ENCODE measurements around the gene TMEM184B. TPM values are rescaled to one million over a fixed set of nuclear protein-coding genes. Genes with fewer than 3 reads are reported as not detected.

The TMEM184B gene
- total RNA-seq, 4 donors from 2014 or later, result 25.4 to 40.7 (median 31.2) TPM

DNA sequence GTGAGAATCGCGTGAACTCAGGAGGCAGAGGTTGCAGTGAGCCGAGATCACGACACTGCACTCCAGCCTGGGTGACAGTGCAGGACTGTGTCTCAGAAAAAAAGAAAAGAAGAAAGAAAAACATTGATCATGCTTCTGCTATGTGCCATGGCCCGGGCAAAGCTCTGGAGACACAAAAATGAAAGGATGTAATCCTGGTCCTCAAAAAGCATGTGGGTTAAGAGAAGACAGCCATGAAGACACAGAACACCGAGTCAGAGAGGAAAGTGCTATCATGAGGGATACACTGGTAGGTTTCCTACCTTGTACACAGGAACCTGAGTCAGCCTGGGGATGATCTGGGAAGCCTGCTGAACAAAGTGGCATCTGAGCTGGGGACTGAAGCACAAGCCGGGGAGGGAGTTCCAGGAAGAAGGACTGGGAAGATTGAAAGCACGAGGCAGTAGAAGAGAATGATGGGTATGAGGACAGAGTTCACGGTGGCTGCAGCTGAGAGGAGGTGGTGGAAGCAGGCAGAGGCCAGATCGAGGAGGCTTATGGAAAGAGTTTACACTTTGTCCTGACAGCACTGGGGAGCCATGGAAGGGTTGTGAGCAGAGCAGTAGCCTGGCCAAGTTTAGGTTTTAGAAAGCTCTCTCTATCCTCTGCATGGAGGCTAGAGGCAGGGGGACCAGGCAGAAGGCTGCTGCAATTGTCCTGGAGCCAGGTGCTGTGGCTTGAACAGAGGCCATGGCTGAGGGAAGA is 80.9 kb downstream of the TMEM184B start:
- H3K27ac ChIP-seq, result peak overlapping the region in 3 of 4 donors; percentile 20 to 75 (median 67)
- intact Hi-C loops (cut with DNase I; ENCODE audit: low total_unique reads), result loop anchor here (1.0 kb wide), 1 partner anchor 16 kb away; no protein-coding TSS in a partner anchor
- peaks cover 16 to 31% of the 10 kb centered on the region in 2 donors for H3K4me1 ChIP-seq
- H3K36me3 ChIP-seq, result no peaks in the 10 kb centered on the region
- no peak for ATAC-seq
- H3K27me3 ChIP-seq, result no peaks in the 10 kb centered on the region
- no peak for DNase-seq
- no peaks in the 10 kb centered on the region for H3K9me3 ChIP-seq
- TF ChIP-seq, protein P1, sequence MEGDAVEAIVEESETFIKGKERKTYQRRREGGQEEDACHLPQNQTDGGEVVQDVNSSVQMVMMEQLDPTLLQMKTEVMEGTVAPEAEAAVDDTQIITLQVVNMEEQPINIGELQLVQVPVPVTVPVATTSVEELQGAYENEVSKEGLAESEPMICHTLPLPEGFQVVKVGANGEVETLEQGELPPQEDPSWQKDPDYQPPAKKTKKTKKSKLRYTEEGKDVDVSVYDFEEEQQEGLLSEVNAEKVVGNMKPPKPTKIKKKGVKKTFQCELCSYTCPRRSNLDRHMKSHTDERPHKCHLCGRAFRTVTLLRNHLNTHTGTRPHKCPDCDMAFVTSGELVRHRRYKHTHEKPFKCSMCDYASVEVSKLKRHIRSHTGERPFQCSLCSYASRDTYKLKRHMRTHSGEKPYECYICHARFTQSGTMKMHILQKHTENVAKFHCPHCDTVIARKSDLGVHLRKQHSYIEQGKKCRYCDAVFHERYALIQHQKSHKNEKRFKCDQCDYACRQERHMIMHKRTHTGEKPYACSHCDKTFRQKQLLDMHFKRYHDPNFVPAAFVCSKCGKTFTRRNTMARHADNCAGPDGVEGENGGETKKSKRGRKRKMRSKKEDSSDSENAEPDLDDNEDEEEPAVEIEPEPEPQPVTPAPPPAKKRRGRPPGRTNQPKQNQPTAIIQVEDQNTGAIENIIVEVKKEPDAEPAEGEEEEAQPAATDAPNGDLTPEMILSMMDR (IDR thresholded peaks at IDR 0.05 in 4 of 5, conservative IDR thresholded peaks at IDR 0.05 in 1 of 5), result no peak
- no peak for TF ChIP-seq POLR2A (IDR thresholded peaks at IDR 0.05)
- H3K4me3 ChIP-seq, result no peak overlapping the region
- in situ Hi-C loops (cut with MboI; ENCODE audit: low sequenced_read_pairs in 4 of 4), result no loop called here

DNA sequence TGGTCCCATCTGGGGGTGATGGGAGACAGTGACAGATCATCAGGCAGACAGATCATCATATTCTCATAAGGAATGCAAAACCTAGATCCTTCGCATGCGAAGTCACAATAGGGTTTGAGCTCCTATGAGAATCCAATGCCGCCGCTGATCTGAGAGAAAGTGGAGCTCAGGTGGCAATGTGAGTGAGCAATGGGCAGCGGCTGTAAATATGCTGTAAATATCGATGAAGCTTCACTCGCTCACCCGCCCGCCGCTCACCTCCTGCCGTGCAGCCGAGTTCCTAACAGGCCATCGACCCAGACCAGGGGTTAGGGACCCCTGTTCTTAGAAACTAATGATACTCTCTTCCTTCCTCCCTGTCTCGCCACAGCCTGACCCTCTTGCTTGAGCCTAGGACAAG is 81.8 kb downstream of the TMEM184B start:
- H3K36me3 ChIP-seq, result no peaks in the 10 kb centered on the region
- TF ChIP-seq POLR2A (IDR thresholded peaks at IDR 0.05), result no peak
- H3K4me3 ChIP-seq, result no peak overlapping the region
- peaks cover 23 to 36% of the 10 kb centered on the region in 2 donors for H3K4me1 ChIP-seq
- no peak overlapping the region for H3K27ac ChIP-seq
- ATAC-seq (no peak), DNase-seq (no peak)
- no peaks in the 10 kb centered on the region for H3K27me3 ChIP-seq
- H3K9me3 ChIP-seq, result no peaks in the 10 kb centered on the region
- in situ Hi-C loops (cut with MboI; ENCODE audit: low sequenced_read_pairs in 4 of 4) (no loop called here), intact Hi-C loops (cut with DNase I; ENCODE audit: low total_unique reads) (no loop called here)

DNA sequence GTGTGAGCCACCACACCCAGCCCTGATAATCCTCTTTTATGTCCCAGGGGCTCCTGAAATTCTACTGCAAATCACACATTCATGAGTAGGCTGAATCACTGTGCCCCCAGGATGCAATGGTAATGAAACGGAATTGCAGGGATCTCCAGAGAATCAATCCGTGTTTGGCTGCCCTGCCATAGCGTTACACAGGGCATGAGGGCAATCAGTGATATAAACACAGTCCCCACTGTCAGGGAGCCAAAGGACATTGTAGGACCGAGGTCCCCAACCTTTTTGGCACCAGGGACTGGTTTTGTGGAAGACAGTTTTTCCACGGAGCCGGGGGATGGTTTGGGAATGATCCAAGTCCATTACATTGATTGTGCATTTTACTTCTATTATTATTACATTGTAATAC is 82.2 kb downstream of the TMEM184B start:
- Histone ChIP-seq H3K27me3 (no peaks in the 10 kb centered on the region), H3K4me3 (no peak overlapping the region), H3K4me1 (peaks cover 23 to 36% of the 10 kb centered on the region in 2 donors), H3K36me3 (no peaks in the 10 kb centered on the region), H3K27ac (no peak overlapping the region), H3K9me3 (no peaks in the 10 kb centered on the region)
- DNase-seq (no peak), ATAC-seq (no peak)
- in situ Hi-C loops (cut with MboI; ENCODE audit: low sequenced_read_pairs in 4 of 4) (no loop called here), intact Hi-C loops (cut with DNase I; ENCODE audit: low total_unique reads) (no loop called here)
- no peak for TF ChIP-seq POLR2A (IDR thresholded peaks at IDR 0.05)
- TF ChIP-seq, protein P1 (IDR thresholded peaks at IDR 0.05 in 4 of 5, conservative IDR thresholded peaks at IDR 0.05 in 1 of 5), result no peak

DNA sequence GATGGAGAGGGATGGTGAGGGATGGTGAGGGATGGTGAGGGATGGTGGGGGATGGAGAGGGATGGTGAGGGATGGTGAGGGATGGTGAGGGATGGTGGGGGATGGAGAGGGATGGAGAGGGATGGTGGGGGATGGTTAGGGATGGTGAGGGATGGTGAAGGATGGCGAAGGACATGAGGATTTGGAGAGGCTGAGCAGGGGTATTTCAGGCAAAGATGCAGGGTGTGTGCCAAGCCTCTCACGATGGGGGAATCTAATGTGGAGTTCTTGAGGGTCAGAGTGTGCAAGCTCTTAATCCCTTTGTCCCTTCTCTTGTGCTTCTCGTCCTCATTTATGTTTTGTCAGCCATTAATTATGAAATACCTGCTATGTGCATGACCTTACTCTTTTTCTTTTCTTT is 83.7 kb downstream of the TMEM184B start:
- Histone ChIP-seq H3K27me3 (no peaks in the 10 kb centered on the region), H3K4me1 (peaks cover 23 to 41% of the 10 kb centered on the region in 2 donors), H3K4me3 (no peak overlapping the region), H3K27ac (no peak overlapping the region), H3K9me3 (no peaks in the 10 kb centered on the region), H3K36me3 (no peaks in the 10 kb centered on the region)
- in situ Hi-C loops (cut with MboI; ENCODE audit: low sequenced_read_pairs in 4 of 4) (no loop called here), intact Hi-C loops (cut with DNase I; ENCODE audit: low total_unique reads) (no loop called here)
- TF ChIP-seq, protein P1 (IDR thresholded peaks at IDR 0.05 in 4 of 5, conservative IDR thresholded peaks at IDR 0.05 in 1 of 5), result no peak
- TF ChIP-seq POLR2A (IDR thresholded peaks at IDR 0.05), result no peak
- DNase-seq (no peak), ATAC-seq (no peak)

DNA sequence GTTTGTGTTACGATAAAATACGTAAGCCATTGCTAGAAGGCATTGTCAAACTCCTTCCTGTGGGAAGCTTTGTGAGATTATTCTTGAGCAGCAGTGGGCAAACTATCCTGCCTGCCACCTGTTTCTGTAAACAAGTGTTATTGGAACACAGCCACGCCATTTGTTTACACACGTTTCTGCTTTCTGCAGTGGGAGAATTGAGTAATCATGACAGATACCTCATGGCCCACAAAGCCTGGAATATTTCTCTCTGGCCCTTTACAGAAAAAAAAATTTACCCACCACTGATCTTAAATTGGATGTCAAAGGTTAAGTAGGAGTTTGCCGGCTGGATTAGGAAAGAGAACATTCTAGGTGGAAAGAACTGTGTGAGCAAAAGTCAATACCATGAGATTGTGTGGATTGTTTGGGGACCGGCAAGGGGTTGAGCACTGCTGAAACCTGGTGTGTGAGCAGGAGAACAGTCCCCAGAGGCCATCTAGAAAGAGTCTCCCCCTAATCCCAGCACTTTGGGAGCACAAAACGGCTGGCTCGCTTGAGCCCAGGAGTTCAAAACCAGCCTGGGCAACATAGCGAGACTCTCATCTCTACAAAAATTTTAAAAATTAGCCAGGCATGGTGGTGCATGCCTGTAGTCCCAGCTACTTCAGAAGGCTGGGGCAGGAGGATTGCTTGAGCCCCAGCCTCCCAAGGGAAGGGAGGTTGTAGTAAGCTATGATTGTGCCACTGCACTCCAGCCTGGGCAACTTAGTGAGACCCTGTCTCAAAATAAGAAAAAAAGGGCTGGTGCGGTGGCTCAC is 85.2 kb downstream of the TMEM184B start:
- in situ Hi-C loops (cut with MboI; ENCODE audit: low sequenced_read_pairs in 4 of 4), result no loop called here
- TF ChIP-seq, protein P1 (IDR thresholded peaks at IDR 0.05 in 4 of 5, conservative IDR thresholded peaks at IDR 0.05 in 1 of 5), result no peak
- peak in 1 of 2 donors; percentile 68 for TF ChIP-seq POLR2A (IDR thresholded peaks at IDR 0.05)

More for the DNA sequence above, 85.2 kb downstream of the TMEM184B start:
- Histone ChIP-seq H3K27ac (peak overlapping the region; percentile 62 to 87 (median 82)), H3K9me3 (no peaks in the 10 kb centered on the region), H3K4me1 (peaks cover 20 to 27% of the 10 kb centered on the region in 2 donors), H3K4me3 (no peak overlapping the region), H3K27me3 (no peaks in the 10 kb centered on the region), H3K36me3 (no peaks in the 10 kb centered on the region)
- intact Hi-C loops (cut with DNase I; ENCODE audit: low total_unique reads), result no loop called here
- peak; percentile 66 to 84 for DNase-seq
- ATAC-seq, result peak; percentile 87 to 95

Measured in gastrocnemius medialis (tissue), 4 donors.